ENCODE results near the gene PKDCC.

Gene PKDCC

DNA sequence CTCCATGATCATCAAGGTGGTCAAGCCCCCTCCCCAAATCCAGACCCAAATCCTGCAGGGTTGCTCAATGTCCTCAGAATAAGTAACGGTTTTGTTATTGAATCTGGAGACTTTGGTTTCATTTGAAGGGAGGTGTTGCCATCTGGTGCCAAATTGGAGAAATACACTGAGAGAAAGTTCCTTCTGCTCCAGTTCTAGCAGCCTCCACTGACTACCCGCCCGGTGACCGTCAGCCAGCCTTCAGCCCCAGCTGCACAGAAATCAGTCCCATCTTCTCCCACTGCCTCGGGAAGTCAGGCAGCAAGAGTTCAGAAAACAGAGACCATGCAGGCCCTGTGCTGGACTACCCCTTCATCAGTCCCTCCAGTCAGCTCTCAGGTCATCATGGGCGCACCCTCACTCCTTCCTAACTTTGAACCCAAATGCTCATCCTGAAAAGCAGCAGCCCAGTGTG, 38.7 kb downstream of the PKDCC start:
- peak in 1 of 2 donors; percentile 7 for DNase-seq (ENCODE audit: low read depth in 1 of 2, low spot score in 1 of 2)

DNA sequence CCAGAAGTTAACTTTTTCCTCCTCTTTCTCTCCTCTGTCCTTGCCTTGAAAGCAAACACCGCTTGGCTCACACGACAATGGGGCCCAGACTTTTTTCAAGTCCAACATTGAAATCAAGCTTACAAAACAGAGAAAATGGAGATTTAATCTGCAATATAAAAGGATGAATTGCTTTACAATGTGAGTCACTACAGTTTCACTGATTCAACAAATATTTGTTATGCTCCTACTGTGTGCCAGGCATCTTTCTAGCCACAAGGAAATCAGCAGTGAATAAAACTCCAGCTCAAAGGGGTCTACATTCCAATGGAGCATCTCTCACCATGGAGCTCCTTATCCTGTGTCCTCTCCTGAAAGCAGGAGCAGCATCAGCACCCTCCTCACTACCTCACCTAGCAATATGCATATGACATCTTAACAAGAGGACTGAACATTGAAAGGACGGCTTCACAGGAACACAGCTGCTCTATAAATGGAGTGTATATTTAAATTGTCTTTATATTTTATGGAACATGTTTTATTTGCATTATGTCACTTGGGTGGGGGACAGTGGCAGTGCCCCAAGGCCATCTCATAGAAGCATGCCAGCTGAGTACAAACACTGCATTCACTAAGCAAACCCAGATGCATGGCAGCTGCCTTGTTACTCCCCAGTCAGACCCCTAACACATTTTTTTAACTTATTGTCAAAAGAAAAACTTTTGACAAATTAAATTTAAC, 39.5 kb downstream of the PKDCC start:
- DNase-seq (ENCODE audit: low read depth in 1 of 2, low spot score in 1 of 2) = no peak

DNA sequence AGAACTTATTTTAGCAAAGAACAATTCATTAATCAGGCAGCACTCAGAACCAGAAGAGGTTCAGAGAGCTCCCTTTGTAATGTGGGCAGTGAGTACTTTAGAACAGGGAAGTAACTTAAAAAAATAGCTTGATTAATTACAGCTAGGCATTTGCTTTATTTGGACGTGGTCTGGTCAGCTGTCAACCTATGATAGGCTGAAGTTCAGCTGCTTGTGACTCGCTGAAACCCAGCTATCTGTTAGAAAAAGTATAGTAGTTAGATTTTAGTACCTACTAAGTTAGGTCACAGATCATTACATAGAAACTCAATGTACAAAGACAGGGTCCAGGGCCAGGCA, 40.0 kb downstream of the PKDCC start:
- DNase-seq (ENCODE audit: low read depth in 1 of 2, low spot score in 1 of 2) = no peak

DNA sequence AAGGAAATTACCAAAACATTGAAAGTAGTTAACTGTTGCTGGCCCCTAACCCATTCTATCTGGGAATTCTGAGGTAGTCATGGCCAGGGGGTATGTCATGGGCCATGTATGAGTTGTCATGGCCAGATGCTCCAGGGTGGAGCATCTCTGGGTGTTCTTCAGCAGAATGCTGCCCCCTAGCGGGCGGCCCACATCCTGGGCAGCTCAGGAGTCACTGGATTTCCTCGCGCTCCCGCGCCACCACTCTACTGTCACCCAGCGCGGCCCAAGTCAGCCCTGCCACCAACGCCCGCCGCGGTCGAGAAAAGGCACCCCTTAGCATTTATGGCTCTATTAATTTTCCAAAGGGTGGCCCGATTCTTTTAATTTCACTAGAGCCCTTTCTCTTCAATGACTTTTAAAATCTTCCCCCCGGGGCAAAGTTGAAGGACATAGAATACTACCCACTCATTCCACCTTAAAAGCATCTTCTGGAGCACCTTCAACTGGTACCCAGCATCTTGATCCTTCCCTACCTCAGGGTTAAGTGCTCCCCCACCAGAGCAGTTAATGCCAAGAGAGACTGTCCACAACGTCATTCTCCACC, 41.6 kb downstream of the PKDCC start:
- DNase-seq (ENCODE audit: low read depth in 1 of 2, low spot score in 1 of 2) = peak in 1 of 2 donors; percentile 35

DNA sequence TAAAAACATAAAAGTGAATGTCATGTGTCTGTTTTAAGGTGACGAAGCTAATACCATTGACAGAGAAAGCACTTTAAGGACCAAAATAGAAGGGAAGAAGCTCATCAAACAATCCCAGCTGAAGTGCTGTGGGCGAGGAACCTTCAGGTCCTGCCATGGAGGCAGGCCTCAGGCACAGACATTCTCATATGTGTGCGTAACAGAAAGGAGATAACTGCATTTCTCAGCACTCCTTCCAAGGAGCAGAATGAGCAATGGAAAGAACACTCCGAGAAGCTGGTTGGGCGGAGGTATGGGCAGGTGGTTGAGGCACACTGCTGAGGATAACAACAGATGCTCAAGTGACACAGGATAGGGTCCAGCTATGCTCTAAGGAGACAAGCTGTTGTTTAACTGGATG, 42.4 kb downstream of the PKDCC start:
- DNase-seq (ENCODE audit: low read depth in 1 of 2, low spot score in 1 of 2) = no peak

DNA sequence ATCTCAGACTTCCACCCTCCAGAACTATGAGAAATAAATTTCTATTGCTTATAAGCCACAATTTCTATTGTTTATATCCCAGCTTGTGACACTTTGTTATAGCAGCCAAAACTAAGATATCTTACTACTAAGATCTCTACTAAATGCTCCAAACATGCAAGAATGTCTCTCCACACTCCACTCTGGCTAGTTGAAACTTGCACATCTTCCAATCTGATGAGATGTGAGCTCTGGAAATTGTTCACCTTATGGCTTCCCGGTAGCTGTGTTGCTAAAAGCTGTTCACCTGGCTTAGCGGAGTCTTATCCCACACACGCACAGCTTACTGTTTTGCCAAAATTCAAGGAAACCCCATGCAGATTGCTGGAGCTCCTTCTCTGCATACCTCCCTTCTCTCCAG, 43.9 kb downstream of the PKDCC start:
- DNase-seq (ENCODE audit: low read depth in 1 of 2, low spot score in 1 of 2) = no peak

DNA sequence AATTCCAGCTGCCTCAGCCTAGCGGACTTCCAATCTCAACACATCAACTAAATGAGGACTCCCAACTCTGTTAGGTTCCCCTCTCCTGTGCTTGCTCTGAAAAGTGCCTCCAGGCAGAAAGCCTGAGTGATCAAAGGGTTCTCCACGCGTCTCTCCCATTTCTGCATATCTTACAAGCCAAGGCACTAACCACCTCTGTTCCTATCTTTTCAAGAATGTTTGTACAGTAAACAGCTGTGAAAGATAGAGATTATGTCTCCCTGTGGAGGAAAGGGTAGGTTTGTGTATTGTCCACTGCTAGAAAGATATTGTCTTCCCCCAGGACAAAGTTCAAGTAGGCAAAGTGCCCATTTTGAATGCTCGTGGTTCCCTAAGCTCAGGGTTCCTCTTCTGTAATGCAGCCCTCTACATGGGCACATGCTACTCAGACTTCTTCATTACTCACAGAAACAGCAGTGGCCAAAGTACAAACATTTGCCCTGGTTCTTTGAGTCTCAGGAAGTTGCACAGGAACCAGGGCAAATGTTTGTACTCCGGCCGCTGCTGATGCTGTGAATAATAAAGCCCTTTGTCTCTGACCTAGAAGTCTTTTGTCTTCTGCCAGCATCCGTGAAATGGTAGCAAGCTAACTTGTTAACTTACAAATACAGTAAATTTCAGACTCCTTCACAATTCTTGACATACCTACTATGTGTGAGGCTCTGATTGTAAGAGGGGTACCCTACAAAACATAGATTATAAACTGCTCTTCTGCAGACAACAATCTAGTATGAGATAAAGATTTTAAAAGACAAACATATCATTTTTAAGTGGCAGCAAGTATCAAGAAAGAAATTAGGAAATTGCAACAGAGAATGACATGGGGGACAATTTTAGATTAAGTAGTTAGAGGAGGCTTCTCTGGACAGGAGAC, 44.5 kb downstream of the PKDCC start:
- DNase-seq (ENCODE audit: low read depth in 1 of 2, low spot score in 1 of 2) = no peak

DNA sequence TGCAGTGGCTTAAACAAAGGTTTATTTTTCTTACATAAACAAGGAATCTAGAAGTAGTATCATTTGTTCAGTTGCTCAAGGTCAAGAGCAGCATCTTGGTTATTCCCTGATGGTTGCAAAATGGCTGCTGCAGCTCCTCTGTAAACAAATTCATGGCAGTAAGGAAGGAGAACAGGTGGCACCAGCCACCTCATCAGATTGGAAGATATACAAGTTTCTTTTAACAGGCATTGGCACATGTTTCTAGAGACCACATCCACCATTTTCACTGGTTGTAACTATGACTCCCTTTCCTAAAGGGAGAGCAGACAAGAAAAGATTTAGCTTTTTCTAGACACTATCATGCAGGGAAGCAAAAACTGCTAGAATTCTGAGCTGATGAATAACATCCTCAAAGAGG, 46.3 kb downstream of the PKDCC start:
- DNase-seq (ENCODE audit: low read depth in 1 of 2, low spot score in 1 of 2) = no peak

DNA sequence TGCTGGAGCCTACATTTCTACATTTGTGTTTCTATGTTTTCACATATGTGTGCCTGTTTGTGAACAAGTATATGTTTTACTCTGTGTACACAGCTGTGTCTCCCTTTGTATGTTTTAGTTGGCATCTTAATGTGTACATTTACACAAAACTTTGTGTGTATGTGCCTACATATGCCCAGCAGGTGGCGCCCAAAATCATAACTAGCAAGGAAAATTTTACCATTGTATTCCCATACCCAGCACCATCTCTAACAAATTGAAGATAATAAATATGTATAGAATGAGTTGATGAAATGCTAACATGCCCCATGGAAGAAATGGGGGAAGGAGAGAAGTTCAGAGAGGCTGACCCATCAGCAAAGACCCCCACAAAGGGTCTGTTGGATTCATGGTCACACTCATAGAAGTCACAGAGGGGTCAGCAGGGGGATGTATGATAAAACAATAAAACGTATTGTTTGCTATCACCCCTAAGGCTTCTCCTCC, 48.1 kb downstream of the PKDCC start:
- peak; percentile 51 to 52 for DNase-seq (ENCODE audit: low read depth in 1 of 2, low spot score in 1 of 2)

DNA sequence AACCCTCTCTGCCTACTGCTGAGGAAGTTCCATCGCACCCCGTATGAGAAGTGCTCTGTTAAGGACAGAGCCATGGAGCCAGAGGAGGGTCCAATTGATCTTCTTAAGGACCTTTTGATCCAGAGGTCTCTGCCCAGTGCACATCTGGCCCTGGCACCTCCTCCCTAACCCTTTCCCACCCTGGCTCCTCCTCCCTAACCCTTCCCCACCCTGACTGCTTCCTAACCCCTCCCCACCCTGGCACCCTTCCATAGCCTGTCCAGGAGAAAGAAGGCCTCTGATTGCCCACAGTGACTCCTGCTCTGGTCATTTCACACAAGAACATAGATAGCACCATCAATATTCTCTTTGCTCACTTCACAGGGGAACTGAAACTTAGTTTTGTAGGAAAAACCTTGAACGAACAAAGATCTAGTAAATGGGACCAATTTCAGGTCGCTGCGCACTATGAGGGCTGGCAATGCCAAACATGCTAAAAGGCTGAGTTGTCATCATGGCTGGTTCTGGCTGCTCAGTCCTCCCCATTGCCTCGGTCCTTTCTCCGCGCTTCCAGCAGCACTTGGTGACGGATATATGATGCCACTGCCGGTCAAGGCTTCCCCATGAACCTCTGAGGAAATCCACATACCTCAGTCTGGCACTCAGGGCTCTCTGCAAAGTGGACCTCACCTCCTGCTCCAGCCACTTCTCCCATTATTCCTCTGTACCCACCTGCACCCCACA, 49.2 kb downstream of the PKDCC start:
- DNase-seq (ENCODE audit: low read depth in 1 of 2, low spot score in 1 of 2) = no peak

DNA sequence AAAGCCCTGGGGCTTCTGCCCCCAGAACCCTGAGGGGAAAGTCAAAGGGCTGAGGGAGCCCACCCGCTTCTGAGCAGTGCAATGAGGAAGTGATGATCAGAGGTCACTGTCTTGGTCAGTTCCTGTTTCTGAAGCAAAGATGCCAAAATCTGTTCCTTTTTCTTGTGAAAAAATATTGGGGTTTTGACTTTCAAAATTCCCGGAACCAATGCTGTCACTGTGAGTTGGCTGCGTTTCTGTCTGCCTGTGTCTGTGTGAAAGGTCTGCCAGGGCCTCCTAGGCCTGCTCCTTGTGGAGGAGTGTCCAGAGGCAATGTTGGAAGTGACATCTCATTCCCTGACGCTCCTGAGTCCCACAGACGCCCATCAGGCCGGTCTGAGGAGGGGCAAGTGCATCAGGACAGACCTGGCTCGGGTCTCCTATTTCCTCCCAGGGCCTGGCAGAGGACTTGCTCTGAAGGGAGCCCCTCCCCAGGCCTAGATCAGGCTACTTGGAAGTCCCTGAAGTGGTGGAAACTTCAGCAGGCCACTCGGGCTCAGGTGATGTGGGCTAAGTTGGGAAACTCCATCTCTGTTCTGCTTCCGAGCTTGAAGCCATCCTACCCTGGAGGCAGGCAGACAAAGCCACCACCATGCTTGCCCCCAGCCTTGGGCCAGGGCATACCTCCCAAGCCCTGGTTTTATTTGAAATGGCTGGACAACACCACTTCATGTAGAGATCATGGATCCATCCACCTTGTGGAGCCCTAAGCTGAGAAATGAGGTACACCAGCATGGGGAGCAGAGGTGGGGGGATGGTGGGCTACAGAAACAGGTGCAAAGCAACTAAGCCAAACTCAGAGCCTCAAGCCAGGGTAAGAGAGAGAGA, 51.0 kb downstream of the PKDCC start:
- no peak for DNase-seq (ENCODE audit: low read depth in 1 of 2, low spot score in 1 of 2)

DNA sequence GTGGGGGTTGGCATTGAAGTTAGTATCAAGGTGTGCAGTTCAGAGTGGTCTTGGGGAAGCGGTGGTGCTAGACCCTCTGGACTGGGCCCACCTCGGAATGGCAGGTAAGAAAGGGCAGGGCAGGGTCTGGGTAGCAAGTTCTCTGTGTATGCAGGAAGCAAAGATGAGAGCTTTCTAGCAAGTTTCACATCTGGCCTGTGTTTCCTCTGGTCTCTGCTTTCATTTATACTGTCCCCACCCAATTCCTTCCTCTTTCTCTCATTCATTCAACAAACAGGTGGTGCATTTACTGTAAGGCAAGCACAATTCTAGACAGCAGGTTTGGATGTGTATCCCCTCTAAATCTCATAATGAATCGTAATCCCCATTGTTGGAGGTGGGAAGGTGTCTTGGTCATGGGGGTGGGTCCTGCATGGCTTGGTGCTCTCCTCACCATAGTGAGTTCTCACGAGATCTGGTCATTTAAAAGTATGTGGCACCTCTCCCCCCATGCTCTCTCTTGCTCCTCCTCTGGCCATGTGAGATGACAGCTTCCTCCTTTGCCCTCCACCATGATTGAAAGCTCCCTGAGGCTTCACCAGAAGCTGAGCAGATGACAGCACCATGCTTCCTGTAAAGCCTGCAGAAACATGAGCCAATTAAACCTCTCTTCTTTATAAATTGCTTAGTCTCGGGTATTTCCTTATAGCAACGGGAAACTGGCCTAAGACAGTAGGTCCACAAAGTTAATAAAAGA, 51.8 kb downstream of the PKDCC start:
- no peak for DNase-seq (ENCODE audit: low read depth in 1 of 2, low spot score in 1 of 2)

DNA sequence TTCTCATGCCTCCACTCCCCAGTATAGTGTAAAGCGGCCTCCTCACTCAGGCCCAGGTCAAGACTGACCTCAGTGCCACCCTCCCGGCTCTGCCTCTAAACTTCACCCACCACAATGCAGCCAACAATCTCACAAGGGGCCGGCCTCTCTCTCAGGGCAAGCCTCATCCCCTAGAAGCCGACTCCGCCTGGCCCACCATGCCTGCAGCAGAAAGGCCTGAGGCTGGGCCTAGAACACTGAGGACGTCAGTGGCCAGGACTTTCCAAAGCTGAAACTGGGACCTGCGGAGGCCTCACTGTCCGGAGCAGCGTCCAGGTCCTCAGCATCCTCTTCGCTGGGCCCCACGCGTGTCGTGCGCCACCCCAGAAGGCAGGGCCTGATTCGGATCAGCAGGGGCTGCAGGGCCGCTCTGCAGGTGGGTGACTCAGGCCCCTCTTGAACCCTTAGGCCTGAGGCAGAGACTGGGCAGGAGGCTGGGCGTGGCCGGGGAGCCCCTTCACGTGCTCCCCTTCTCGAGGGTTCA, 52.9 kb downstream of the PKDCC start:
- DNase-seq (ENCODE audit: low read depth in 1 of 2, low spot score in 1 of 2) = no peak

DNA sequence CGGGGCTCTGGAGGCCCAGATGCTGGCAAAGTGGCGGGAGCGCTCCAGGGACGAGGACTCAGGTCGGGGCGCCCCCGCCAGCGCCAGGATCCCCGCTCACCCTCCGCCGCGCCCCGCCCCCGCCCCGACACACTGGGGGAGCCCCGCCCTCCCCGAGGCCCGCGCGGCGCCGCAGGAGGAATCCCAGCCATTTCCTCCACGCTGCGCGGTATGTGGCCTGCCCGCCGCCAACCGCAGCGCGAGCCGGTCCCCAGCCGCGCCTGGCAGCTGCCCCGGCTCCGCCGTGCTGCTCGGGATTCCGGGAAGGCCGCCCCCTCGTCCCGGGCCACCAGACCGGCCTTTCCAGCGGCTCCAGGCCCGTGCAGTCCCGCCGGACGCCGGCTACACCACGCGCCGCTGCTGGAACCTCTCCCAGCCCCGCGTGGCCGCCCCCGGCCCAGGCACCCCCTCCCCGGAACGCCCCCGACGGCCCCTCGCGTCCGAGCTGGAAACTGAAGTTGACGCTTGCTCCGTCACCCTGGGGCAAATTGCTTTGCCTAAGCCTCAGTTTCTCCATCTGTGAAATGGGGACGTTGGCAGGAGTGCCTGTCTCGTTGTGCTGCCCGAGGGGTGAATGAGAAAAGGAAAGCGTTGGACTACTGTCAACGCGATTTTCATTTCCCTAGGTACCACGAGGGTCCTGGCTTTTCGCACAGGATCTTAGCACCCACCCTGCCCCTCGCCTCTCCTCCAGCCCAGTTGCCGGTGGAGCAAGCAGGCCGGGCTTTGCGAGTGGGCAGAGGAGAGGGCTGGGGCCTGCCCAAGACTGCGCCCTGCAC, 53.6 kb downstream of the PKDCC start:
- peak; percentile 38 to 43 for DNase-seq (ENCODE audit: low read depth in 1 of 2, low spot score in 1 of 2)

DNA sequence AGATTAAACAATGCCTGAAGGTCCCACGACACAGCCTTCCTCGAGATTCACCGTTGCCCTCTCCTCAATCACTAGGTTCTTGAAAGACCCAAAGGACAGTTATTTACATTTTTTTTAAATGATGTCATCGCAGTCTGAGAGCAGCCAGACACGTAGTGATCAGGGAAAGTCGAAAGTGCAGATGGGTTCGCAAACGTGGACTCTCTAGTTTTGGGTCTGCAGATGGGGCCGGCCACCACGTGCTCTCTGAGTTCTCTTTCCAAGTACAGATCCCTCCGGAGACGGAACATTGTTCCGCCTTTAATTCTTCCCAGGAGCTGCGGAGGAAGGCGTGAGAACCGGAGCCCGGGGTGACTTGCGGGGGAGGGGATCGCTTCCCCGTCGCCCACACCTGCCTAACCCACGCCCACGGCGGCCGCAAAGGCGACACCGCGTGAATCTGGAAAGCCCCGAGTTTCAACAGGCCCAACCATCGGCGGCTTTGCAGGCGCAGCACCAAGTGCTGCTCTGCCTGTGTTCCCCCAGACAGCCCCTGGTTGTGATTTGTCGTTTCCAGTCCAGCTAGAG, 54.3 kb downstream of the PKDCC start:
- peak; percentile 82 to 88 for DNase-seq (ENCODE audit: low read depth in 1 of 2, low spot score in 1 of 2)

DNA sequence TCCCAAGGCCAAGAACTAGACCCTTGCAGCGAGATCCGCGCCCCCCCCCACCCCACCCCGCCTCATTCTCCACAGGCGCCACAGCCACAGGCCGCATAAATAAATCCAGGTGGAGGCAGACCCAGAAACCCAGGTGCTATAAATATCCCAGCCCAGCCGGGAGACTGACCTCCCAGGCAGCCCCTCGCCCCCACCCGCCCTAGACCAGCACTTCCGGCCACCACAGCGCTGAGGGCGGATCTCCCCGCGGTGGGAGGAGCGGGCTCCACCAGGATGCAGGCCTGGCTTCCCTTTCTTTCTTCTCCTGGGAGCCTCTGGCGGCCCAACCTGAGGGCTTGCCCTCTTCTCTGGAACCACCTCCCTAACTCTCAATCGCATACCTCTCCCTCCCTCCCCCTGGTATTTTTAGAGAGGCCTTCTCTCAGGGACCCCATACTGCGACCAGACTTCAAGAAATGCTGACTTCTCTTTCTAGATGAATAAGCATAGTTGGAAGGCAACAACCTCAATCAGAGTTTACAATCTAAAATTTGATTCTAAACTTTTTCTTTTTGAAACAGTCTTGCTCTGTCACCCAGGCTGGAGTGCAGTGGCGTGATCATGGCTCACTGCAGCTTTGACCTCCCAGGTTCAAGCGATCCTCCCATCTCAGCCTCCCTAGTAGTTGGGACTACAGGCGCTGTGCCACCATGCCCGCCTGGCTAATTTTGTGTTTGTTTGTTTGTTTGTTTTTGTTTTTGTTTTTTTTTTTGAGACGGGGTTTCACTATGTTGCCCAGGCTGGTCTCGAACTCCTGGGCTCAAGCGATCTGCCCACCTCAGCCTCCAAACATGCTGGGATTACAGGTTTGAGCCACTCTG, 55.0 kb downstream of the PKDCC start:
- DNase-seq (ENCODE audit: low read depth in 1 of 2, low spot score in 1 of 2) = peak in 1 of 2 donors; percentile 15

DNA sequence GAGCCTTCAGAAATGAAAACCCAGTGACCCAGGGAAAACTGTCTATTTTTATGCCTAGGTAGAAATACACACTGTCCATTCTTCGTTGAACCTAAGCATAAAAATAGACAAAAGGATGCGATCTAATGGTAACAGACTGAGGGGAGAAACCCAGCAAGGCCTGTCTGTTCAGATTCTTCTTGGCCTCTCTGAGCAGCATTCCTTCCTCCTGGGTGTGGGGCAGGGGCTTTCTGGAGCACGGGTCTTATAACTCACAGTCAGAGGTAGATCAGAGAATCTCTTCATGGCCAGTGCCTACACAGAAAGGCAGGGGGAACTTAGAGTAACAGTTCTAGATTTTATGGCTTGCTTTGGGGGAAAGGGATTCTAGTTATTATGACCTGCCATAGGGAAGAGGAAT, 56.0 kb downstream of the PKDCC start:
- no peak for DNase-seq (ENCODE audit: low read depth in 1 of 2, low spot score in 1 of 2)

All from stimulated activated CD4-positive, alpha-beta T cell treated with anti-CD3 and anti-CD28 coated beads, Interleukin-15, amount 100 ng/mL, for 1 hour (primary cell).